ENCODE data around the gene DMD. TPM values are rescaled to one million over a fixed set of nuclear protein-coding genes. Genes with fewer than 3 reads are reported as not detected.
"Not testable (repeated sequence)": the region's sequence is repeated elsewhere in the genome, so short reads cannot be mapped to it uniquely, and the experiment has no call there.

DMD gene
- total and polyA plus RNA-seq, 3 experiments from 2014 or later: 0.03 to 0.48 (median 0.40) TPM

GRCh38 chrX:31392513-31392912, 1818.8 kb downstream of the DMD start:
- no peaks in the 10 kb centered on the region for H3K4me1 Mint-ChIP-seq
- no peaks in the 10 kb centered on the region for H3K36me3 ChIP-seq (ENCODE audit: insufficient read depth, low read length)
- no peaks in the 10 kb centered on the region for H3K4me1 ChIP-seq (ENCODE audit: insufficient read depth, low read length)
- ChIA-PET POLR2A (no interaction called here), CTCF (no interaction called here)
- no peak overlapping the region for H3K4me3 ChIP-seq (ENCODE audit: low read length)
- no peak overlapping the region for H3K27ac Mint-ChIP-seq
- H3K27me3 Mint-ChIP-seq: no peaks in the 10 kb centered on the region
- no peak overlapping the region for H3K4me3 Mint-ChIP-seq
- H3K9me3 Mint-ChIP-seq: no peaks in the 10 kb centered on the region
- no peaks in the 10 kb centered on the region for H3K27me3 ChIP-seq (ENCODE audit: insufficient read depth, low read length, poor library complexity, severe bottlenecking)
- no peaks in the 10 kb centered on the region for H3K36me3 Mint-ChIP-seq
- no peaks in the 10 kb centered on the region for H3K9me3 ChIP-seq (ENCODE audit: low read length)
- no peak overlapping the region for H3K27ac ChIP-seq (ENCODE audit: low read depth, low read length)
- no peak for DNase-seq

DNA sequence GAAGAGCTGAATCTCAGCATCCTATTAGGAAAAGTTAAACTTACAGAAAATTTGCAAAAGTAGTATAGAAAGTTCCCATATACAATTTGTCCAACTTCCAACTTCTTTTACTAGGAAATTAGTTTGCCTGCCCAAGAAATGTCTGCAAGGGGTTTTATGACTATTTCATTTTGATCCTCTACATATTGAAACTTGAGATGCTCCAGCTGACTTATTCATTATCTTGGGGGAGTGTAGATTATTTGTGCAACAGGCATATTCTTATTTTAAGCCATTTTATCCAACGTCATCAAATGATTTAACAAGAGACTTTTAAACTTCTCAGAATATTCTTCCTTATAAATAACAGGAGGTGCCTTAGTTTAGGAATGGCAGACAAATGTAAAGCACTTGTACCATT, 1822.4 kb downstream of the DMD start:
- Mint-ChIP-seq H3K4me3 (no peak overlapping the region), H3K9me3 (peaks cover 0 to 7% (median 0%) of the 10 kb centered on the region in 5 donors)

DNA sequence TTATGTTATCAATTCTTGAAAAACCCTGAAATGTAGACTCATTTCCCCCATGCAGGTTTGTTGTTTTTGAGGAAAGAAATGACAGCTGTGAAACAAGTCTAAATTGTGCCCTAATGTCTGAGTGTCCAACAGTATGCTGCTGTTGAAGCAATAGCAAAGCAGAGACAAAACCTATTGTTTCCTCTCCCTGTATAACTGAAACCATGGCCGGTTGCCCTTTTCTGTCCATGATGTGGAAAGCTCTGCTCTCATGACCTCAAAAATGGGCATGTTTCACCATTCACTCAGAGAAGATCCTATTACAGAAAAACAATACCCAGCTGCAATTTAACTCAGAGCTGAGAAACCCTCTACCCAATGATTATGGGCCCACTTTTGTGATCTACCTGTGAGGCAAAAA, 1826.9 kb downstream of the DMD start:
- no peaks in the 10 kb centered on the region for H3K4me1 ChIP-seq (ENCODE audit: insufficient read depth, low read length)
- no peak overlapping the region for H3K4me3 ChIP-seq (ENCODE audit: low read length)
- no peaks in the 10 kb centered on the region for H3K27me3 ChIP-seq (ENCODE audit: insufficient read depth, low read length, poor library complexity, severe bottlenecking)
- Mint-ChIP-seq H3K27ac (no peak overlapping the region), H3K27me3 (peaks cover 0 to 3% of the 10 kb centered on the region in 2 donors), H3K9me3 (peaks cover 0 to 18% (median 2%) of the 10 kb centered on the region in 5 donors), H3K36me3 (no peaks in the 10 kb centered on the region), H3K4me3 (no peak overlapping the region), H3K4me1 (no peaks in the 10 kb centered on the region)
- H3K9me3 ChIP-seq (ENCODE audit: low read length): no peaks in the 10 kb centered on the region
- DNase-seq: no peak
- ChIA-PET POLR2A (no interaction called here), CTCF (no interaction called here)
- no peaks in the 10 kb centered on the region for H3K36me3 ChIP-seq (ENCODE audit: insufficient read depth, low read length)
- H3K27ac ChIP-seq (ENCODE audit: low read depth, low read length): no peak overlapping the region

More for the DNA sequence above, 1822.4 kb downstream of the DMD start:
- Histone ChIP-seq H3K4me1 (ENCODE audit: insufficient read depth, low read length) (no peaks in the 10 kb centered on the region), H3K4me3 (ENCODE audit: low read length) (no peak overlapping the region), H3K27ac (ENCODE audit: low read depth, low read length) (no peak overlapping the region), H3K9me3 (ENCODE audit: low read length) (no peaks in the 10 kb centered on the region), H3K27me3 (ENCODE audit: insufficient read depth, low read length, poor library complexity, severe bottlenecking) (no peaks in the 10 kb centered on the region), H3K36me3 (ENCODE audit: insufficient read depth, low read length) (no peaks in the 10 kb centered on the region)
- Mint-ChIP-seq H3K27ac (no peak overlapping the region), H3K36me3 (no peaks in the 10 kb centered on the region), H3K4me1 (no peaks in the 10 kb centered on the region), H3K27me3 (peaks cover 0 to 1% of the 10 kb centered on the region in 2 donors)
- no peak for DNase-seq
- ChIA-PET POLR2A (no interaction called here), CTCF (no interaction called here)

DNA sequence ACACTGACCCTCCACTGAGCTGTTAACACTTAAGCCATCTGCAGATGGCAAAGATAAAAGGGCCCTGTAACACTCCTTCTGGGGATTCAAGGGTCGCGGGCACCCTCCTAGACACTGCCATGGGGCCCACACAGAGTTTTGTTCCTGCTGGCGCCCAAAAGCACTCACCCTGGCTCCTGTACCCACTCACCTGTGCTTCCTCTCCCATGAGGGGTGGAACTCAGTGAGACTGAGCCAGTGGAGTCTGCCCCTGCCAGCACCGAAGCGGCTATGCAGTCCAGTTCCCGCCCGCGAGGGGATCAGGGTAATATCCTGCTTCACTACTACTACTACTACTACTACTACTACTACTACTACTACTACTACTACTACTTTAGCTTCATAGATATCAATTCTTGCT, 1827.4 kb downstream of the DMD start:
- DNase-seq: no peak
- H3K4me1 Mint-ChIP-seq: no peaks in the 10 kb centered on the region
- H3K36me3 Mint-ChIP-seq: no peaks in the 10 kb centered on the region
- H3K27me3 Mint-ChIP-seq: peaks cover 0 to 3% of the 10 kb centered on the region in 2 donors
- no peaks in the 10 kb centered on the region for H3K9me3 ChIP-seq (ENCODE audit: low read length)
- ChIA-PET CTCF (no interaction called here), POLR2A (no interaction called here)
- H3K9me3 Mint-ChIP-seq: peaks cover 0 to 20% (median 2%) of the 10 kb centered on the region in 5 donors
- no peak overlapping the region for H3K27ac Mint-ChIP-seq
- no peaks in the 10 kb centered on the region for H3K4me1 ChIP-seq (ENCODE audit: insufficient read depth, low read length)
- H3K27me3 ChIP-seq (ENCODE audit: insufficient read depth, low read length, poor library complexity, severe bottlenecking): no peaks in the 10 kb centered on the region
- H3K36me3 ChIP-seq (ENCODE audit: insufficient read depth, low read length): no peaks in the 10 kb centered on the region
- H3K4me3 Mint-ChIP-seq: no peak overlapping the region
- no peak overlapping the region for H3K27ac ChIP-seq (ENCODE audit: low read depth, low read length)
- no peak overlapping the region for H3K4me3 ChIP-seq (ENCODE audit: low read length)

DNA sequence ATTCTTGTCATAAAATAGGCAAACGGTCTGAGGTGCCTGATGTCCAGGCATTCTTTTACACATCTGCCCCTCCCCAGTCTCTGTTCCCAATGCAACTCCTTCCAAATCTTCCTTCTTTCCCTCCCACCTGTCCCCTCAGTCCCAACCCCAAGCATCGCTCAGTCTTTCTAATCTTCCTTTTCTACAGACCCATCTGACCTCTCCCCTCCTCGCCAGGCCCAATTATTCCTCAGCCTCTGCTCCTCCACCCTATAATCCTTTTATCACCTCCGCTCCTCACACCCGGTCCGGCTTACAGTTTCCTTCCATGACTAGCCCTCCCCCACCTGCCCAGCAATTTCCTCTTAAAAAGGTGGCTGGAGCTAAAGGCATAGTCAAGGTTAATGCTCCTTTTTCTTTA, 1832.4 kb downstream of the DMD start:
- H3K27ac Mint-ChIP-seq, CTCF ChIA-PET: not testable (repeated sequence)

GRCh38 chrX:31377821-31378220, 1833.5 kb downstream of the DMD start:
- H3K9me3 ChIP-seq (ENCODE audit: low read length); H3K27me3 Mint-ChIP-seq; H3K4me1 ChIP-seq (ENCODE audit: insufficient read depth, low read length); H3K27ac Mint-ChIP-seq; DNase-seq; H3K27me3 ChIP-seq (ENCODE audit: insufficient read depth, low read length, poor library complexity, severe bottlenecking); H3K27ac ChIP-seq (ENCODE audit: low read depth, low read length); H3K4me3 ChIP-seq (ENCODE audit: low read length); H3K36me3 ChIP-seq (ENCODE audit: insufficient read depth, low read length); POLR2A ChIA-PET; H3K4me1 Mint-ChIP-seq; H3K4me3 Mint-ChIP-seq; H3K36me3 Mint-ChIP-seq; CTCF ChIA-PET: not testable (repeated sequence)
- peaks cover 0 to 12% (median 1%) of the 10 kb centered on the region in 5 donors for H3K9me3 Mint-ChIP-seq

More for the DNA sequence above, 1832.4 kb downstream of the DMD start:
- H3K4me3 ChIP-seq (ENCODE audit: low read length); H3K27ac ChIP-seq (ENCODE audit: low read depth, low read length); H3K27me3 ChIP-seq (ENCODE audit: insufficient read depth, low read length, poor library complexity, severe bottlenecking); H3K4me1 Mint-ChIP-seq; H3K36me3 ChIP-seq (ENCODE audit: insufficient read depth, low read length); H3K27me3 Mint-ChIP-seq; H3K4me1 ChIP-seq (ENCODE audit: insufficient read depth, low read length); H3K36me3 Mint-ChIP-seq; DNase-seq; H3K9me3 ChIP-seq (ENCODE audit: low read length); POLR2A ChIA-PET: not testable (repeated sequence)
- Mint-ChIP-seq H3K9me3 (peaks cover 0 to 15% (median 1%) of the 10 kb centered on the region in 5 donors), H3K4me3 (peak overlapping the region in 1 of 7 donors; percentile 58)

- Mint-ChIP-seq H3K4me3 (no peak overlapping the region), H3K9me3 (peaks cover 0 to 6% (median 0%) of the 10 kb centered on the region in 5 donors), H3K27me3 (peaks cover 0 to 7% of the 10 kb centered on the region in 2 donors), H3K36me3 (no peaks in the 10 kb centered on the region), H3K27ac (no peak overlapping the region), H3K4me1 (no peaks in the 10 kb centered on the region)
- DNase-seq: no peak
- Histone ChIP-seq H3K4me3 (ENCODE audit: low read length) (no peak overlapping the region), H3K27ac (ENCODE audit: low read depth, low read length) (no peak overlapping the region), H3K9me3 (ENCODE audit: low read length) (no peaks in the 10 kb centered on the region), H3K4me1 (ENCODE audit: insufficient read depth, low read length) (no peaks in the 10 kb centered on the region), H3K36me3 (ENCODE audit: insufficient read depth, low read length) (no peaks in the 10 kb centered on the region), H3K27me3 (ENCODE audit: insufficient read depth, low read length, poor library complexity, severe bottlenecking) (no peaks in the 10 kb centered on the region)
- ChIA-PET POLR2A (no interaction called here), CTCF (no interaction called here)
These were observed 1834.8 kb downstream of the DMD start for GRCh38 chrX:31376408-31377022.

DNA sequence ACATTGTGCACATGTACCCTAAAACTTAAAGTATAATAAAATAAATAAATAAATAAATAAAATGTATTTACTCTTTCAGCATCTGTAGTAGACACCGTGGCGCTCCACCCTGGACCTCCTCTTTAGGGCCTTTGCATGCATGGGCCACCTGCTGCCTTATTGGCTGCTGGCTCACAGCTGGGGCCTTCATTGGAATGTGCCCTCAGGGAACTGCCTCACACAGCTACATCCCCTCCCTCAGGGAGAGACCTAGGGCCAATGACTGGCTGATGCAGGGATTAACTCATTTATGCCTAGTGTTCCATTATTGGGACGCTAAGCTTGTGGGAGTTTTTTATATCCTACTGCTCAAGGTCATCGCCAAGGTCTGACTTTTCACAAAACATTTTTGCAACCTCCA, 1836.6 kb downstream of the DMD start:
- no peak overlapping the region for H3K4me3 ChIP-seq (ENCODE audit: low read length)
- ChIA-PET POLR2A (no interaction called here), CTCF (no interaction called here)
- H3K27me3 Mint-ChIP-seq: peaks cover 0 to 7% of the 10 kb centered on the region in 2 donors
- no peaks in the 10 kb centered on the region for H3K4me1 ChIP-seq (ENCODE audit: insufficient read depth, low read length)
- H3K9me3 Mint-ChIP-seq: peaks cover 0 to 8% (median 1%) of the 10 kb centered on the region in 5 donors
- no peaks in the 10 kb centered on the region for H3K36me3 ChIP-seq (ENCODE audit: insufficient read depth, low read length)
- no peaks in the 10 kb centered on the region for H3K4me1 Mint-ChIP-seq
- H3K27me3 ChIP-seq (ENCODE audit: insufficient read depth, low read length, poor library complexity, severe bottlenecking): no peaks in the 10 kb centered on the region
- H3K27ac ChIP-seq (ENCODE audit: low read depth, low read length): no peak overlapping the region
- no peak overlapping the region for H3K4me3 Mint-ChIP-seq
- DNase-seq: no peak
- no peak overlapping the region for H3K27ac Mint-ChIP-seq
- H3K36me3 Mint-ChIP-seq: no peaks in the 10 kb centered on the region
- no peaks in the 10 kb centered on the region for H3K9me3 ChIP-seq (ENCODE audit: low read length)

GRCh38 chrX:31371956-31372355, 1839.4 kb downstream of the DMD start:
- Histone ChIP-seq H3K36me3 (ENCODE audit: insufficient read depth, low read length) (no peaks in the 10 kb centered on the region), H3K4me3 (ENCODE audit: low read length) (no peak overlapping the region), H3K27ac (ENCODE audit: low read depth, low read length) (no peak overlapping the region), H3K9me3 (ENCODE audit: low read length) (no peaks in the 10 kb centered on the region), H3K4me1 (ENCODE audit: insufficient read depth, low read length) (no peaks in the 10 kb centered on the region), H3K27me3 (ENCODE audit: insufficient read depth, low read length, poor library complexity, severe bottlenecking) (no peaks in the 10 kb centered on the region)
- peaks cover 0 to 9% (median 3%) of the 10 kb centered on the region in 5 donors for H3K9me3 Mint-ChIP-seq
- peaks cover 0 to 5% (median 2%) of the 10 kb centered on the region in 3 donors for H3K36me3 Mint-ChIP-seq
- no peak overlapping the region for H3K27ac Mint-ChIP-seq
- ChIA-PET CTCF (no interaction called here), POLR2A (no interaction called here)
- no peaks in the 10 kb centered on the region for H3K4me1 Mint-ChIP-seq
- no peak overlapping the region for H3K4me3 Mint-ChIP-seq
- no peak for DNase-seq
- H3K27me3 Mint-ChIP-seq: no peaks in the 10 kb centered on the region

All from CD8-positive, alpha-beta memory T cell (primary cell).